HCT116 (cell line): ENCODE results near the gene ZNF573.

Source experiments
- CBX3 ChIP-seq: IDR thresholded peaks from 2 replicates; pipeline ENCODE4 v1.6.1; 2012; ENCODE audit warnings: low read depth
- CEBPB ChIP-seq: IDR thresholded peaks from 2 replicates; pipeline ENCODE4 v1.6.1; 2012; ENCODE audit warnings: low read depth
- EGR1 ChIP-seq: IDR thresholded peaks from 2 replicates; pipeline ENCODE4 v1.6.1; 2012; ENCODE audit warnings: low read depth
- EZH2 ChIP-seq: fragments of 200-600 bp; sonication (generic); IDR thresholded peaks from 2 replicates; pipeline ENCODE4 v1.6.1; 2017; ENCODE audit warnings: antibody characterized with exemption, mixed run types
- JUND ChIP-seq: IDR thresholded peaks from 2 replicates; pipeline ENCODE4 v1.6.1; 2012
- POLR2A ChIP-seq: IDR thresholded peaks from 2 replicates; pipeline ENCODE4 v1.7.0; 2011; ENCODE audit warnings: borderline replicate concordance; ENCODE audit not compliant: insufficient read depth, insufficient read length; ENCODE audit errors: extremely low read depth
- RAD21 ChIP-seq: IDR thresholded peaks from 2 replicates; pipeline ENCODE4 v1.6.1; 2012; ENCODE audit warnings: low read depth, mild to moderate bottlenecking
- REST ChIP-seq: IDR thresholded peaks from 2 replicates; pipeline ENCODE4 v1.6.1; 2012; ENCODE audit warnings: low read depth
- YY1 ChIP-seq: IDR thresholded peaks from 2 replicates; pipeline ENCODE4 v1.6.1; 2011; ENCODE audit warnings: low read length, low read depth, moderate library complexity, mild to moderate bottlenecking; ENCODE audit not compliant: insufficient replicate concordance; ENCODE audit errors: extremely low read depth
- TF ChIP-seq, protein P1 (sequence below), 3 experiments: fragments of 200-600 bp in 1 of 3; sonication (generic) in 1 of 3; IDR thresholded peaks in 2 of 3; conservative IDR thresholded peaks in 1 of 3; 2 replicates each; pipeline ENCODE4 v1.5.1; 2012 to 2017; ENCODE audit warnings: low read depth in 2 of 3, low read length in 2 of 3, antibody characterized with exemption in 1 of 3, borderline replicate concordance in 1 of 3, control low read depth in 1 of 3, mild to moderate bottlenecking in 1 of 3, mixed read lengths in 1 of 3, mixed run types in 1 of 3, moderate library complexity in 1 of 3; ENCODE audit not compliant: insufficient read depth in 1 of 3

DNA sequence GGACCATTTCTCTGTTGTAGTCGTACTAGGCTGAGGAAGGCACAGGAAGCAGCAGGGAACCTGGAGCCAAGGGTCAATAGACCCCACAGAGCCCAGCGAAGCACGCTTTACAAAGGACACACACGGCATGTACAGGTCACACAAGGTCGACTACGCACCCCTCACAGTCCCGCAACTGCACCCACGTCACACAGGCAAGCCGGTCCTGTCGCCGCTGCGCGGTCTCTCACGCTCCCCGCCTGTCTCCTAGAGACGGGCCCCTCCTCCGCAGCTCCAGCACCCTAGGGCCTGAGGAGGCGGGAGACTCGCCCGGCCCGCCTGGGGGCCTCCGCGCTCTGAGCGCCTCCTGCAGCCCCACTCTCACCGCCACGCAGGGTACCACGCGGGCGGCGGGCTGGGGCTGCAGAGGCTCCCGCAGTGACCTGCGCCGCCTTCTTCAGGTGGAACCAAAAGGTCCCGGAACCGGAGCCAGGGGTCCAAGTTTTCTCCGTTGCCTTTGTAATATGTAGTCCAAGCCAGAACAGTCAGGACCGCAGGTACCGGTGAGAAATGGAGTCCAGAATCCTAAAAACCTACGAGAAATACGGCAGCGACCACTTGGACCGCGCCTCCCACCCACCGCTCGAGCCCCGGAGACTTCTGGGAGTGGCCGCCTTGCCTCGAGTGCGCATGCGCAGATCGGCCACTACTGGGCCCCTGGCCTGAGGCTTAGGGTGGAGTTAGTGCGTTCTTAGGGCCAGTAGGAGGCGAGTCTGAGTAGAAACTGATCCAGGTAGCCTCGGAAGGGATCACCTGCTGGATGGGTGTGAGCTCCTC, 60.1 kb downstream of the ZNF573 start, which contains the start of gene ZNF607:
- TF ChIP-seq CBX3 (no peak), EGR1 (peak; percentile 35; the same call in 1 of the 2 replicates), RAD21 (peak; percentile 39; the same call in 1 of the 2 replicates), POLR2A (no peak), JUND (no peak), YY1 (peak; percentile 26), CEBPB (no peak), REST (no peak), EZH2 (no peak)
- TF ChIP-seq, protein P1, sequence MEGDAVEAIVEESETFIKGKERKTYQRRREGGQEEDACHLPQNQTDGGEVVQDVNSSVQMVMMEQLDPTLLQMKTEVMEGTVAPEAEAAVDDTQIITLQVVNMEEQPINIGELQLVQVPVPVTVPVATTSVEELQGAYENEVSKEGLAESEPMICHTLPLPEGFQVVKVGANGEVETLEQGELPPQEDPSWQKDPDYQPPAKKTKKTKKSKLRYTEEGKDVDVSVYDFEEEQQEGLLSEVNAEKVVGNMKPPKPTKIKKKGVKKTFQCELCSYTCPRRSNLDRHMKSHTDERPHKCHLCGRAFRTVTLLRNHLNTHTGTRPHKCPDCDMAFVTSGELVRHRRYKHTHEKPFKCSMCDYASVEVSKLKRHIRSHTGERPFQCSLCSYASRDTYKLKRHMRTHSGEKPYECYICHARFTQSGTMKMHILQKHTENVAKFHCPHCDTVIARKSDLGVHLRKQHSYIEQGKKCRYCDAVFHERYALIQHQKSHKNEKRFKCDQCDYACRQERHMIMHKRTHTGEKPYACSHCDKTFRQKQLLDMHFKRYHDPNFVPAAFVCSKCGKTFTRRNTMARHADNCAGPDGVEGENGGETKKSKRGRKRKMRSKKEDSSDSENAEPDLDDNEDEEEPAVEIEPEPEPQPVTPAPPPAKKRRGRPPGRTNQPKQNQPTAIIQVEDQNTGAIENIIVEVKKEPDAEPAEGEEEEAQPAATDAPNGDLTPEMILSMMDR (IDR thresholded peaks at IDR 0.05 in 2 of 3, conservative IDR thresholded peaks at IDR 0.05 in 1 of 3; ENCODE audit: borderline replicate concordance in 1 of 3, insufficient read depth in 1 of 3, low read depth in 2 of 3, low read length in 2 of 3) = peak; percentile 13 to 74 (median 59); a peak in 5 of 6 replicates
